Nephron (organoid): Measurements from ENCODE around the gene CDH4.

Source experiments
- H3K27ac Mint-ChIP-seq, 3 experiments: 2 replicates each; pipeline ENCODE4 v1.8.0; 2020; ENCODE audit warnings: mixed read lengths in 3 of 3, mild to moderate bottlenecking in 2 of 3, moderate library complexity in 1 of 3
- H3K27me3 Mint-ChIP-seq: 2 replicates; pipeline ENCODE4 v1.8.0; 2021; ENCODE audit warnings: low read depth, mild to moderate bottlenecking, moderate library complexity, mixed read lengths
- H3K36me3 Mint-ChIP-seq: 2 replicates; pipeline ENCODE4 v1.8.0; 2020; ENCODE audit warnings: low read depth, mixed read lengths
- H3K4me1 Mint-ChIP-seq: 2 replicates; pipeline ENCODE4 v1.8.0; 2020; ENCODE audit warnings: mixed read lengths
- H3K4me3 Mint-ChIP-seq, 3 experiments: 2 replicates each; pipeline ENCODE4 v1.8.0; 2020; ENCODE audit warnings: mild to moderate bottlenecking in 3 of 3, mixed read lengths in 3 of 3, moderate library complexity in 2 of 3
- H3K9me3 Mint-ChIP-seq: 2 replicates; pipeline ENCODE4 v1.8.0; 2020; ENCODE audit warnings: mixed read lengths
- TF ChIP-seq, protein P1 (sequence below), 3 experiments: fragments of 200-600 bp; sonication (generic); IDR thresholded peaks; one replicate each; pipeline ENCODE4 v1.5.0; 2021; ENCODE audit warnings: antibody characterized with exemption in 3 of 3; ENCODE audit not compliant: unreplicated experiment in 3 of 3

Gene CDH4

DNA sequence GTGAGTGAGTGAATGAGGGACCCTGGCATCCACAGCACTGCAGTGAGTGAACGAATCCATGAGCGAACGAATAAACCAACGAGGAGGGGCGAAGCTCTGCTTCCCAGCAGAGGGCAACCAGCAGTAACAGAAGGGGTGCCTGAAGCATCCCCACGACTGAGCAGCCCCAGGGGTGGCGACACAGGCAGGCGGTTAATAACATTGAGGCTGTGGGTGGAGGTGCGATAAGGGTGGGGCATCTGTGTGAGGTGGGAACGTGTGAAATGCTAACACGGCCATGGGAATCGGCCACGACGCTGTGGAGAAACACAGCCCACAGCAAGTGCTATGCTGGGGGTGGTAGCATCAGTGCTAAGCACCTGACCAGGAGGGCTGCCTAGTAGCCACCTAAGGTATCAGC lies 737.7 kb downstream of the CDH4 start:
- TF ChIP-seq, protein P1, sequence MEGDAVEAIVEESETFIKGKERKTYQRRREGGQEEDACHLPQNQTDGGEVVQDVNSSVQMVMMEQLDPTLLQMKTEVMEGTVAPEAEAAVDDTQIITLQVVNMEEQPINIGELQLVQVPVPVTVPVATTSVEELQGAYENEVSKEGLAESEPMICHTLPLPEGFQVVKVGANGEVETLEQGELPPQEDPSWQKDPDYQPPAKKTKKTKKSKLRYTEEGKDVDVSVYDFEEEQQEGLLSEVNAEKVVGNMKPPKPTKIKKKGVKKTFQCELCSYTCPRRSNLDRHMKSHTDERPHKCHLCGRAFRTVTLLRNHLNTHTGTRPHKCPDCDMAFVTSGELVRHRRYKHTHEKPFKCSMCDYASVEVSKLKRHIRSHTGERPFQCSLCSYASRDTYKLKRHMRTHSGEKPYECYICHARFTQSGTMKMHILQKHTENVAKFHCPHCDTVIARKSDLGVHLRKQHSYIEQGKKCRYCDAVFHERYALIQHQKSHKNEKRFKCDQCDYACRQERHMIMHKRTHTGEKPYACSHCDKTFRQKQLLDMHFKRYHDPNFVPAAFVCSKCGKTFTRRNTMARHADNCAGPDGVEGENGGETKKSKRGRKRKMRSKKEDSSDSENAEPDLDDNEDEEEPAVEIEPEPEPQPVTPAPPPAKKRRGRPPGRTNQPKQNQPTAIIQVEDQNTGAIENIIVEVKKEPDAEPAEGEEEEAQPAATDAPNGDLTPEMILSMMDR (IDR thresholded peaks at IDR 0.05; ENCODE audit: unreplicated experiment in 3 of 3), result no peak
- peaks cover 39% of the 10 kb centered on the region for H3K9me3 Mint-ChIP-seq
- H3K4me1 Mint-ChIP-seq, result no peaks in the 10 kb centered on the region
- peaks cover 86% of the 10 kb centered on the region for H3K36me3 Mint-ChIP-seq
- H3K4me3 Mint-ChIP-seq, result no peak overlapping the region
- no peak overlapping the region for H3K27ac Mint-ChIP-seq
- H3K27me3 Mint-ChIP-seq, result no peaks in the 10 kb centered on the region
